DOHH2 (cell line): ENCODE measurements around the gene TMEM31.

ENCODE experiments used
- H3F3A ChIP-seq: fragments of 200-600 bp; sonication (generic), shearing (Covaris generic); 2 replicates; pipeline ENCODE4 v1.6.0; 2016; ENCODE audit warnings: antibody characterized with exemption, mild to moderate bottlenecking; ENCODE audit not compliant: control insufficient read depth, insufficient read depth
- H3K27ac ChIP-seq: fragments of 200-600 bp; sonication (generic); 2 replicates; pipeline ENCODE4 v1.5.1; 2014; ENCODE audit warnings: low read depth, mild to moderate bottlenecking, low read length, moderate library complexity
- H3K27me3 ChIP-seq: fragments of 200-600 bp; sonication (generic); 2 replicates; pipeline ENCODE4 v1.6.1; 2014; ENCODE audit warnings: mild to moderate bottlenecking, low read length, mixed read lengths; ENCODE audit not compliant: control insufficient read depth
- H3K36me3 ChIP-seq: fragments of 200-600 bp; sonication (generic); 2 replicates; pipeline ENCODE4 v1.6.1; 2014; ENCODE audit warnings: mild to moderate bottlenecking, low read length, moderate library complexity, mixed read lengths; ENCODE audit not compliant: control insufficient read depth
- H3K4me1 ChIP-seq: fragments of 200-600 bp; sonication (generic); 2 replicates; pipeline ENCODE4 v1.6.1; 2014; ENCODE audit warnings: mild to moderate bottlenecking, low read length, mixed read lengths; ENCODE audit not compliant: control insufficient read depth
- H3K4me2 ChIP-seq: fragments of 200-600 bp; sonication (generic); 2 replicates; pipeline ENCODE4 v1.6.0; 2014; ENCODE audit warnings: mild to moderate bottlenecking, low read length, moderate library complexity
- H3K4me3 ChIP-seq: fragments of 200-600 bp; sonication (generic); 2 replicates; pipeline ENCODE4 v1.5.1; 2014; ENCODE audit warnings: mild to moderate bottlenecking, low read length, mixed read lengths
- H3K79me2 ChIP-seq: fragments of 200-600 bp; sonication (generic); 2 replicates; pipeline ENCODE4 v1.6.1; 2014; ENCODE audit warnings: mild to moderate bottlenecking, low read length, mixed read lengths; ENCODE audit not compliant: control insufficient read depth
- H3K9me2 ChIP-seq: fragments of 200-600 bp; sonication (generic); replicated peaks from 2 replicates; pipeline ENCODE4 v1.6.1; 2014; ENCODE audit warnings: mild to moderate bottlenecking, low read length, mixed read lengths; ENCODE audit not compliant: control insufficient read depth
- H3K9me3 ChIP-seq: fragments of 200-600 bp; sonication (generic); 2 replicates; pipeline ENCODE4 v1.6.1; 2014; ENCODE audit warnings: antibody characterized with exemption, low read length, mixed read lengths; ENCODE audit not compliant: control insufficient read depth, insufficient read depth
- H4K20me1 ChIP-seq: fragments of 200-600 bp; sonication (generic); 2 replicates; pipeline ENCODE4 v1.6.0; 2014; ENCODE audit warnings: low read depth, mild to moderate bottlenecking, antibody characterized with exemption, low read length, moderate library complexity; ENCODE audit not compliant: control insufficient read depth, insufficient read depth
- EZH2phosphoT487 ChIP-seq: fragments of 200-600 bp; sonication (generic); IDR thresholded peaks from 2 replicates; pipeline ENCODE4 v1.6.1; 2017; ENCODE audit warnings: borderline replicate concordance, mild to moderate bottlenecking, antibody characterized with exemption, low read length, moderate library complexity, mixed read lengths
- TF ChIP-seq, protein P1 (sequence below): fragments of 200-600 bp; sonication (generic); IDR thresholded peaks from one replicate; pipeline ENCODE4 v1.5.1; 2014; ENCODE audit warnings: antibody characterized with exemption, mild to moderate bottlenecking, low read depth, low read length; ENCODE audit not compliant: poor library complexity, severe bottlenecking

Gene TMEM31

DNA sequence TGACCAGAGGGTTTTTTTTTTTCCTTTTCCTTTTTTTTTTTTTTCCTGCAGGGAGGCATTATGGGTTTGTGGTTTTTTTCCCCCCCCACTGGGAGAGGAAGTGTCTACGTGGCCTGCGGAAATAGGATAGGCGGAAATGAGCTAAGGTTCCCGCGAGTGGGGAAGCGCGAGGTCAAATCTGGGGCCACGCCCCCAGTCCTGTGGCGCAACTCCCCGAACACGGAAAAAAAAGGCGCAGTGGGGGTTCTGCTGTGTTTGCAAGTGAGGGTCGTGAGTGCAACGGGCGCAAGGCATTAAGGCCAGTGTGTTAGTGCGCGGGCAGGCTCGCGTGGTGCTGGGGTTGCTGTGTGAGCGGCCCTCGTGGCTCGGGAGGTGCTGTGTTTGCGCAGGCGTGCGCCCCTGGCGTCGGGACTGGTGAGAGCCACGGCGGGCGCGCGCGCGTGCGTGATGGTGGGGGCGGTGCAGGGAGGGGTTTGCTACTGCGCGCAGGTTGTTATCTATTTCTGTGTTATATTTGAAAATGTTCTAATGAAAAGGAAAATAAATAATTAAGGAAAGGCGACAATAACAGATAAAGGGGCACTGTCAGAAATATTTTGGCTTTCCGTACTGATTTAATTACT, 23.5 kb upstream of the TMEM31 start:
- TF ChIP-seq EZH2phosphoT487 = no peak
- TF ChIP-seq, protein P1, sequence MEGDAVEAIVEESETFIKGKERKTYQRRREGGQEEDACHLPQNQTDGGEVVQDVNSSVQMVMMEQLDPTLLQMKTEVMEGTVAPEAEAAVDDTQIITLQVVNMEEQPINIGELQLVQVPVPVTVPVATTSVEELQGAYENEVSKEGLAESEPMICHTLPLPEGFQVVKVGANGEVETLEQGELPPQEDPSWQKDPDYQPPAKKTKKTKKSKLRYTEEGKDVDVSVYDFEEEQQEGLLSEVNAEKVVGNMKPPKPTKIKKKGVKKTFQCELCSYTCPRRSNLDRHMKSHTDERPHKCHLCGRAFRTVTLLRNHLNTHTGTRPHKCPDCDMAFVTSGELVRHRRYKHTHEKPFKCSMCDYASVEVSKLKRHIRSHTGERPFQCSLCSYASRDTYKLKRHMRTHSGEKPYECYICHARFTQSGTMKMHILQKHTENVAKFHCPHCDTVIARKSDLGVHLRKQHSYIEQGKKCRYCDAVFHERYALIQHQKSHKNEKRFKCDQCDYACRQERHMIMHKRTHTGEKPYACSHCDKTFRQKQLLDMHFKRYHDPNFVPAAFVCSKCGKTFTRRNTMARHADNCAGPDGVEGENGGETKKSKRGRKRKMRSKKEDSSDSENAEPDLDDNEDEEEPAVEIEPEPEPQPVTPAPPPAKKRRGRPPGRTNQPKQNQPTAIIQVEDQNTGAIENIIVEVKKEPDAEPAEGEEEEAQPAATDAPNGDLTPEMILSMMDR = peak; percentile 32

GRCh38 chrX:103687696-103688201, 23.0 kb upstream of the TMEM31 start:
- H3K27me3 ChIP-seq = no peaks in the 10 kb centered on the region
- H4K20me1 ChIP-seq = 0 out of 2 replicates have a peak, but pooled peaks cover 8% of the 10 kb centered on the region
- peak overlapping the region; percentile 91 for H3K4me3 ChIP-seq
- peaks cover 28% of the 10 kb centered on the region for H3K36me3 ChIP-seq
- peak overlapping the region; percentile 72 for H3K4me2 ChIP-seq
- no peaks in the 10 kb centered on the region for H3K9me3 ChIP-seq
- H3K27ac ChIP-seq = peak overlapping the region; percentile 90
- H3F3A ChIP-seq = peaks cover 8% of the 10 kb centered on the region
- H3K9me2 ChIP-seq = no peaks in the 10 kb centered on the region
- TF ChIP-seq EZH2phosphoT487 = no peak
- TF ChIP-seq, protein P1 = peak; percentile 46
- peaks cover 18% of the 10 kb centered on the region for H3K4me1 ChIP-seq
- H3K79me2 ChIP-seq = peaks cover 38% of the 10 kb centered on the region

More for the DNA sequence above, 23.5 kb upstream of the TMEM31 start:
- 0 out of 2 replicates have a peak, but pooled peaks cover 8% of the 10 kb centered on the region for H4K20me1 ChIP-seq
- peak overlapping the region; percentile 72 for H3K4me2 ChIP-seq
- peak overlapping the region; percentile 90 for H3K27ac ChIP-seq
- H3K27me3 ChIP-seq = no peaks in the 10 kb centered on the region
- peaks cover 8% of the 10 kb centered on the region for H3F3A ChIP-seq
- no peaks in the 10 kb centered on the region for H3K9me3 ChIP-seq
- H3K79me2 ChIP-seq = peaks cover 38% of the 10 kb centered on the region
- H3K36me3 ChIP-seq = peaks cover 33% of the 10 kb centered on the region
- peak overlapping the region; percentile 91 for H3K4me3 ChIP-seq
- peaks cover 18% of the 10 kb centered on the region for H3K4me1 ChIP-seq
- no peaks in the 10 kb centered on the region for H3K9me2 ChIP-seq

GRCh38 chrX:103688946-103689345, 21.8 kb upstream of the TMEM31 start:
- Histone ChIP-seq H4K20me1 (0 out of 2 replicates have a peak, but pooled peaks cover 8% of the 10 kb centered on the region), H3K36me3 (peaks cover 17% of the 10 kb centered on the region), H3K27me3 (no peaks in the 10 kb centered on the region), H3K79me2 (peaks cover 33% of the 10 kb centered on the region), H3K4me1 (peaks cover 18% of the 10 kb centered on the region), H3K9me2 (no peaks in the 10 kb centered on the region), H3F3A (peaks cover 8% of the 10 kb centered on the region), H3K27ac (0 out of 2 replicates have a peak overlapping the region, but pooled peaks have one; percentile 6), H3K4me3 (peak overlapping the region; percentile 91), H3K9me3 (no peaks in the 10 kb centered on the region), H3K4me2 (peak overlapping the region; percentile 72)
- TF ChIP-seq EZH2phosphoT487 = no peak
- TF ChIP-seq, protein P1 = peak; percentile 60
